Upper lobe of left lung (tissue), 6 donors: Measurements from ENCODE around the gene ZNF783. TPM values are rescaled to one million over a fixed set of nuclear protein-coding genes. Genes with fewer than 3 reads are reported as not detected.

ENCODE experiments used
- ATAC-seq, 2 donors: fragments of 200-7000 bp; cut with Tn5 transposase; one replicate each; pipeline ENCODE4 v1.9.1; 2022; ENCODE audit warnings: mild to moderate bottlenecking in 2 of 2, moderate library complexity in 2 of 2; ENCODE audit not compliant: low FRiP score in 2 of 2
- DNase-seq, 2 donors: peaks; one replicate each; pipeline ENCODE4 v3.0.0-alpha.2; 2019 to 2020
- H3K27ac ChIP-seq, 4 donors: fragments of 200-600 bp; sonication (generic); one replicate each; pipeline ENCODE4 v1.5.1; 2016 to 2019
- H3K27me3 ChIP-seq, 4 donors: fragments of 200-600 bp; sonication (generic); one replicate each; pipeline ENCODE4 v1.5.1; 2017 to 2019
- H3K36me3 ChIP-seq, 4 donors: fragments of 200-600 bp; sonication (generic); one replicate each; pipeline ENCODE4 v1.5.1; 2016 to 2019
- H3K4me1 ChIP-seq, 4 donors: fragments of 200-600 bp; sonication (generic); one replicate each; pipeline ENCODE4 v1.5.1; 2018 to 2019
- H3K4me3 ChIP-seq, 4 donors: fragments of 200-600 bp; sonication (generic); one replicate each; pipeline ENCODE4 v1.5.1; 2017 to 2019; ENCODE audit warnings: mild to moderate bottlenecking in 2 of 4, moderate library complexity in 1 of 4
- H3K9me3 ChIP-seq, 4 donors: fragments of 200-600 bp; sonication (generic); one replicate each; pipeline ENCODE4 v1.5.1; 2018 to 2019
- EP300 ChIP-seq, 4 donors: sonication (generic); formaldehyde crosslinking; IDR thresholded peaks; one replicate each; pipeline ENCODE4 v1.5.1; 2017; ENCODE audit warnings: antibody characterized with exemption in 4 of 4, control low read depth in 2 of 4
- POLR2A ChIP-seq, 4 donors: fragments of 450-650 bp; IDR thresholded peaks; one replicate each; pipeline ENCODE4 v1.5.1; 2016 to 2017; ENCODE audit warnings: antibody characterized with exemption in 4 of 4, mild to moderate bottlenecking in 2 of 4
- POLR2AphosphoS5 ChIP-seq, 2 donors: sonication (generic); formaldehyde crosslinking; IDR thresholded peaks; one replicate each; pipeline ENCODE4 v1.5.1; 2017; ENCODE audit warnings: antibody characterized with exemption in 2 of 2
- WGBS, 2 donors: methylation state at CpG; one replicate each; pipeline ENCODE4 v1.1.5; 2017 to 2018; 5-methylcytosine and 5-hydroxymethylcytosine counted together
- total RNA-seq, 6 donors: library from RNA; depleted of rRNA in 4 of 6; stranded (reverse); fragments of >200 nt in 4 of 6; gene quantifications; one replicate each; pipeline versions ENCODE4 v1.1.0 to v1.2.1, GENCODE V29; 2016 to 2021
- TF ChIP-seq, protein P1 (sequence below), 6 experiments: fragments of 450-650 bp in 4 of 6; fragments of 200-600 bp in 2 of 6; sonication (generic) in 2 of 6; IDR thresholded peaks; one replicate each; pipeline ENCODE4 v1.5.1; 2016 to 2019; ENCODE audit warnings: antibody characterized with exemption in 6 of 6
- donor health status: DM: no; HTN: no; CAD: no; lungs with moderate emphysema.
- donor health status: DM: no; HTN: yes; CAD: no; lungs with severe emphysema.

The ZNF783 gene
- total RNA-seq, 6 donors from 2014 or later = 12.6 to 46.1 (median 17.5) TPM

DNA sequence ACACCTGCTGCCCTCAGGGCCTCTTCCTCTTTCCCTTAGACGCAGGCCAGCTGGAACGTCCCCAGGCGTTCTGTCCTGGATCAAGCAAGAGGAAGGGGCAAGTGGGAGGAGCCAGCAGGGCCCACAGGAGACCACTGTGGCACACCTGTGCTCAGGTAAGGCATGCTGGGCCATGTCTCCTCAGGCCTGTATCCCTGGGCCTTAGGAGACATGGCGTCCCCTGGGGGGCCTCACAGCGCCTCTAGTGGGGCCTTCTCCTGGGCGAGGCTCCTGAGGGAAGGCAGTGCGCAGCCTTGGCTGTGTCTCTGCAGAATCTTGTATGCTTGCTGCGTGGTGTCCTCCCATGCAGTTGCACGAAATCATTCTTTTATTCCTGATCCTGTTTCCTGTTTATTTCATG is 31.3 kb downstream of the ZNF783 start:
- H3K27ac ChIP-seq = no peak overlapping the region
- peaks cover 0 to 23% (median 11%) of the 10 kb centered on the region in 4 donors for H3K36me3 ChIP-seq
- 86 to 93% methylated on average over 5 to 9 of the region's 9 CpGs for WGBS, 2 donors
- no peaks in the 10 kb centered on the region for H3K9me3 ChIP-seq
- H3K27me3 ChIP-seq = no peaks in the 10 kb centered on the region
- no peak for TF ChIP-seq POLR2A (IDR thresholded peaks at IDR 0.05)
- no peaks in the 10 kb centered on the region for H3K4me1 ChIP-seq
- DNase-seq (peak in 1 of 2 donors; percentile 33), ATAC-seq (no peak)
- no peak overlapping the region for H3K4me3 ChIP-seq

- Histone ChIP-seq H3K4me1 (no peaks in the 10 kb centered on the region), H3K4me3 (no peak overlapping the region), H3K9me3 (no peaks in the 10 kb centered on the region), H3K36me3 (peaks cover 0 to 23% (median 11%) of the 10 kb centered on the region in 4 donors), H3K27me3 (no peaks in the 10 kb centered on the region), H3K27ac (no peak overlapping the region)
- 90 to 95% methylated on average over 12 to 15 of the region's 15 CpGs for WGBS, 2 donors
- ATAC-seq = no peak
- no peak for TF ChIP-seq EP300 (IDR thresholded peaks at IDR 0.05)
- TF ChIP-seq POLR2A (IDR thresholded peaks at IDR 0.05) = no peak
- TF ChIP-seq POLR2AphosphoS5 (IDR thresholded peaks at IDR 0.05) = no peak
- TF ChIP-seq, protein P1, sequence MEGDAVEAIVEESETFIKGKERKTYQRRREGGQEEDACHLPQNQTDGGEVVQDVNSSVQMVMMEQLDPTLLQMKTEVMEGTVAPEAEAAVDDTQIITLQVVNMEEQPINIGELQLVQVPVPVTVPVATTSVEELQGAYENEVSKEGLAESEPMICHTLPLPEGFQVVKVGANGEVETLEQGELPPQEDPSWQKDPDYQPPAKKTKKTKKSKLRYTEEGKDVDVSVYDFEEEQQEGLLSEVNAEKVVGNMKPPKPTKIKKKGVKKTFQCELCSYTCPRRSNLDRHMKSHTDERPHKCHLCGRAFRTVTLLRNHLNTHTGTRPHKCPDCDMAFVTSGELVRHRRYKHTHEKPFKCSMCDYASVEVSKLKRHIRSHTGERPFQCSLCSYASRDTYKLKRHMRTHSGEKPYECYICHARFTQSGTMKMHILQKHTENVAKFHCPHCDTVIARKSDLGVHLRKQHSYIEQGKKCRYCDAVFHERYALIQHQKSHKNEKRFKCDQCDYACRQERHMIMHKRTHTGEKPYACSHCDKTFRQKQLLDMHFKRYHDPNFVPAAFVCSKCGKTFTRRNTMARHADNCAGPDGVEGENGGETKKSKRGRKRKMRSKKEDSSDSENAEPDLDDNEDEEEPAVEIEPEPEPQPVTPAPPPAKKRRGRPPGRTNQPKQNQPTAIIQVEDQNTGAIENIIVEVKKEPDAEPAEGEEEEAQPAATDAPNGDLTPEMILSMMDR (IDR thresholded peaks at IDR 0.05) = no peak
- DNase-seq = no peak
Observed at GRCh38 chr7:149293946-149294633, 32.1 kb downstream of the ZNF783 start.

DNA sequence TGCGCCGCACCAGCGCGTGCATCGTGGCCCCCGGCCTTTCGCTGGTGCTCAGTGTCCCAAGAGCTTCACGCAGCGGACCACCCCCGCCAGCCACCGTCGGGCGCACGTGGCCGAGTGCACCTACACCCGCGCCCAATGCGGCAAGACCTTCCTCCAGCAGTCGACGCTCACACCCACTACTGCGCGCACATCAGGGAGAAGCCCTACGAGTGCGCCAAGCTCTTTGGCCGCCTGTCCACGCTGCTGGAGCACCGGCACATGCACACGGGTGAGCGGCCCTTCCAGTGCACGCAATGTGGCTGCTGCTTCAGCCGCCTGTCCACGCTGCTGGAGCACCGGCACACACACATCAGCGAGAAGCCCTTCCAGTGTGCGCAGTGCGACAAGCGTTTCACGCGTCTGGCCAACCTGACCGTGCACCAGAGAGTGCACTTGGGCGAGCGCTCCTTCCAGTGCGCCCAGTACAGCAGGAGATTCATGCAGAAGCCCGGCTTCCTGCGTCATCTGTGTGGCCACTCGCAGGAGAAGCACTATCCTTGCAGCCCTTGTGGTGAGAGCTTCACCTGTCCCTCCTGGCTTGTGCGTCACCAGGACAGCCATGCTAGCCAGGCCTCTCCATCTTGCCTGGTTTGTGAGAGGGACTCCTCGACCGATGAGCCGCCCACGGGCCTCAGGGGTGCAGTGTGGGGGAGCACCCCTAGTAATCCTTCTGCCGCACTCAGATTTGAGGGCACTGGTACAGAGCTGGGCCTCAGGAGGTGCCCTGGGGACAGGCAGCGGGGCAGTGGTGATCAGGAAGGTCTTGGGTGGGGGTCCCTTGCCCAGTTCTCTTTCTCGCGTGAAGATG is 32.9 kb downstream of the ZNF783 start:
- Histone ChIP-seq H3K9me3 (no peaks in the 10 kb centered on the region), H3K27ac (no peak overlapping the region), H3K4me1 (no peaks in the 10 kb centered on the region), H3K27me3 (no peaks in the 10 kb centered on the region), H3K36me3 (peaks cover 0 to 18% (median 11%) of the 10 kb centered on the region in 4 donors), H3K4me3 (no peak overlapping the region)
- 96 to 98% methylated on average over 54 to 55 of the region's 55 CpGs for WGBS, 2 donors
- TF ChIP-seq POLR2A (IDR thresholded peaks at IDR 0.05) (no peak), EP300 (IDR thresholded peaks at IDR 0.05) (no peak), POLR2AphosphoS5 (IDR thresholded peaks at IDR 0.05) (no peak)
- TF ChIP-seq, protein P1 (IDR thresholded peaks at IDR 0.05) = no peak
- no peak for ATAC-seq
- peak in 1 of 2 donors; percentile 79 for DNase-seq

- H3K9me3 ChIP-seq = no peaks in the 10 kb centered on the region
- H3K36me3 ChIP-seq = peaks cover 0 to 17% (median 11%) of the 10 kb centered on the region in 4 donors
- TF ChIP-seq EP300 (IDR thresholded peaks at IDR 0.05) (no peak), POLR2A (IDR thresholded peaks at IDR 0.05) (no peak), POLR2AphosphoS5 (IDR thresholded peaks at IDR 0.05) (no peak)
- TF ChIP-seq, protein P1 (IDR thresholded peaks at IDR 0.05) = no peak
- no peak overlapping the region for H3K4me3 ChIP-seq
- H3K27ac ChIP-seq = no peak overlapping the region
- H3K27me3 ChIP-seq = no peaks in the 10 kb centered on the region
- DNase-seq = no peak
- no peak for ATAC-seq
- 96 to 99% methylated on average over 4 to 6 of the region's 6 CpGs for WGBS, 2 donors
- no peaks in the 10 kb centered on the region for H3K4me1 ChIP-seq
Observed at GRCh38 chr7:149295481-149295850, 33.5 kb downstream of the ZNF783 start.

DNA sequence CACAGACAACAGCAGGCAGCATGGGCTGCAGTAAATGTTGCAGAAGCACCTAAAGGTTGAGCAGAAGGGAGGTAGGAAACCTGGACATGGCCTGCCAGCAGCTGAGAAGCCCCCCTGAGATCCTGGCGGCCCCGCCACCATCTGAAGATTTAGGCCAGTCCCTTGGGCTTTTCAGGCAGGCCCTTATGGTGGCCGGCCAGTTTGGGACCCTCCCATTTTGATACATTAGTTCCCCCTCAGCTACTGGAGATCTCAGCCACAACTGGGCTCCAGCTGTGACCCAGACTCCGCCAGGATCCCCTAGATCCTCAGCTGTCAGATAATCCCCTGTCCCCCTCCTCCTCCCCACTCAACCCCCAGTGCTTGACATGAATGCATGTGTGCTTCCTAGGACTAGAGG is 34.4 kb downstream of the ZNF783 start:
- no peaks in the 10 kb centered on the region for H3K4me1 ChIP-seq
- no peaks in the 10 kb centered on the region for H3K27me3 ChIP-seq
- 90 to 93% methylated on average over 4 of the region's 4 CpGs for WGBS, 2 donors
- ATAC-seq = no peak
- H3K4me3 ChIP-seq = no peak overlapping the region
- H3K36me3 ChIP-seq = peaks cover 0 to 17% (median 11%) of the 10 kb centered on the region in 4 donors
- TF ChIP-seq POLR2A (IDR thresholded peaks at IDR 0.05) (no peak), POLR2AphosphoS5 (IDR thresholded peaks at IDR 0.05) (no peak), EP300 (IDR thresholded peaks at IDR 0.05) (no peak)
- TF ChIP-seq, protein P1 (IDR thresholded peaks at IDR 0.05) = no peak
- no peak overlapping the region for H3K27ac ChIP-seq
- H3K9me3 ChIP-seq = no peaks in the 10 kb centered on the region
- no peak for DNase-seq
